ENCODE results near the gene KCNMB3. TPM values are rescaled to one million over a fixed set of nuclear protein-coding genes. Genes with fewer than 3 reads are reported as not detected.

Gene KCNMB3
- total and polyA plus RNA-seq, 4 donors, result 0.96 to 5.5 (median 2.3) TPM

DNA sequence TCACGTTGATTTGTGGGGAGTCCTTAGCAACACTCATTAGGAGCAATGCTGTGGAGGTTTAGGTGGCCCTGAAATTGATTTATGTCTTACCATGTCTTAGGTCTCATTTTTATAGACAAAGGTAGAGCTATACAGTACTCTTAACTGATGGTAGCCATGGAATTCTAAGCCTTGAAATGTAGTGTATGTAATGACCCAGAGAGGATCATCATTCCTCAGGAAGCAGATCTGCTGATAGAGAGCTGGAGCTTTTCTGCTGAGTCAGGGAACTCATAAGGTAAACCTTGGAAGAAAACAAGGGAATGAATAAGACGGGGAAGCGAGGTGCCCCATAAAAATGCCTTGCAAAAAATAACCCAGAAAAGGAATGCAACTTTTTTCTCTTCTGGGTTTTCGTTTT, 37.9 kb upstream of the KCNMB3 start:
- no peak for DNase-seq
- H3K9ac ChIP-seq (ENCODE audit: insufficient read depth in 1 of 2, low read length in 2 of 2), result no peak overlapping the region
- TF ChIP-seq, protein P1, sequence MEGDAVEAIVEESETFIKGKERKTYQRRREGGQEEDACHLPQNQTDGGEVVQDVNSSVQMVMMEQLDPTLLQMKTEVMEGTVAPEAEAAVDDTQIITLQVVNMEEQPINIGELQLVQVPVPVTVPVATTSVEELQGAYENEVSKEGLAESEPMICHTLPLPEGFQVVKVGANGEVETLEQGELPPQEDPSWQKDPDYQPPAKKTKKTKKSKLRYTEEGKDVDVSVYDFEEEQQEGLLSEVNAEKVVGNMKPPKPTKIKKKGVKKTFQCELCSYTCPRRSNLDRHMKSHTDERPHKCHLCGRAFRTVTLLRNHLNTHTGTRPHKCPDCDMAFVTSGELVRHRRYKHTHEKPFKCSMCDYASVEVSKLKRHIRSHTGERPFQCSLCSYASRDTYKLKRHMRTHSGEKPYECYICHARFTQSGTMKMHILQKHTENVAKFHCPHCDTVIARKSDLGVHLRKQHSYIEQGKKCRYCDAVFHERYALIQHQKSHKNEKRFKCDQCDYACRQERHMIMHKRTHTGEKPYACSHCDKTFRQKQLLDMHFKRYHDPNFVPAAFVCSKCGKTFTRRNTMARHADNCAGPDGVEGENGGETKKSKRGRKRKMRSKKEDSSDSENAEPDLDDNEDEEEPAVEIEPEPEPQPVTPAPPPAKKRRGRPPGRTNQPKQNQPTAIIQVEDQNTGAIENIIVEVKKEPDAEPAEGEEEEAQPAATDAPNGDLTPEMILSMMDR (IDR thresholded peaks at IDR 0.05; ENCODE audit: control extremely low read depth, extremely low read depth), result no peak
- H3K36me3 ChIP-seq (ENCODE audit: control insufficient read depth in 4 of 4, insufficient read depth in 4 of 4, low read length in 4 of 4), result no peaks in the 10 kb centered on the region
- H3K4me1 ChIP-seq (ENCODE audit: control insufficient read depth in 5 of 5, insufficient read depth in 5 of 5, low read length in 5 of 5), result no peaks in the 10 kb centered on the region
- ATAC-seq (ENCODE audit: insufficient read depth, low FRiP score), result no peak
- H3K27me3 ChIP-seq (ENCODE audit: control insufficient read depth in 3 of 3, insufficient read depth in 3 of 3, low read length in 2 of 3), result peaks cover 0 to 2% (median 0%) of the 10 kb centered on the region in 3 donors
- no peak overlapping the region for H3K27ac ChIP-seq (ENCODE audit: low read depth in 1 of 2, low read length in 1 of 2)
- no peaks in the 10 kb centered on the region for H3K9me3 ChIP-seq (ENCODE audit: control insufficient read depth in 4 of 4, insufficient read depth in 3 of 4, low read length in 3 of 4)
- H3K4me3 ChIP-seq, result no peak overlapping the region
- 59 to 88% methylated on average over 4 of the region's 4 CpGs for WGBS, 2 donors

DNA sequence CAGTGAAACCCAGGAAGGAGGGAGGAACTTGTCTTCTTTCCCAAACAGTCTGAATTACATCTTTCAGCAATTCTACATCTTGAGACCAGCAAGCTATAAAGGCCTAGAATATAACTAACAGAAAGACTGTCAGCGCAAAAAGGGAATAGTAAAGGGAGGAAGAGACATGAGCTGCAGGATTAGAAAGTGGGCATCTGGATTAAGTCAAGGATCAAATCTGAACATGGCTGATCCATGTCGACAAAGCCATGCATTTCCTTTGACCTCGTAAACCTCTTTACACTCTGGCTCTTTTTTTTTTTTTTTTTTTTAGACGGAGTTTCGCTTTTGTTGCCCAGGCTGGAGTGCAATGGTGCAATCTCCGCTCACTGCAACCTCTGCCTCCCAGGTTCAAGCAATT, 35.4 kb upstream of the KCNMB3 start:
- Histone ChIP-seq H3K9ac (ENCODE audit: insufficient read depth in 1 of 2, low read length in 2 of 2) (no peak overlapping the region), H3K9me3 (ENCODE audit: control insufficient read depth in 4 of 4, insufficient read depth in 3 of 4, low read length in 3 of 4) (no peaks in the 10 kb centered on the region), H3K27me3 (ENCODE audit: control insufficient read depth in 3 of 3, insufficient read depth in 3 of 3, low read length in 2 of 3) (peaks cover 0 to 2% (median 0%) of the 10 kb centered on the region in 3 donors), H3K27ac (ENCODE audit: low read depth in 1 of 2, low read length in 1 of 2) (no peak overlapping the region), H3K4me3 (no peak overlapping the region), H3K4me1 (ENCODE audit: control insufficient read depth in 5 of 5, insufficient read depth in 5 of 5, low read length in 5 of 5) (no peaks in the 10 kb centered on the region), H3K36me3 (ENCODE audit: control insufficient read depth in 4 of 4, insufficient read depth in 4 of 4, low read length in 4 of 4) (no peaks in the 10 kb centered on the region)
- WGBS, 2 donors, result 86 to 88% methylated on average over 6 of the region's 6 CpGs
- ATAC-seq (ENCODE audit: insufficient read depth, low FRiP score) (no peak), DNase-seq (no peak)
- TF ChIP-seq, protein P1 (IDR thresholded peaks at IDR 0.05; ENCODE audit: control extremely low read depth, extremely low read depth), result no peak

- WGBS, 2 donors, result 84% methylated on average over 3 of the region's 3 CpGs
- ATAC-seq (ENCODE audit: insufficient read depth, low FRiP score) (no peak), DNase-seq (no peak)
- H3K27me3 ChIP-seq (ENCODE audit: control insufficient read depth in 3 of 3, insufficient read depth in 3 of 3, low read length in 2 of 3), result no peaks in the 10 kb centered on the region
- no peak overlapping the region for H3K4me3 ChIP-seq
- H3K9ac ChIP-seq (ENCODE audit: insufficient read depth in 1 of 2, low read length in 2 of 2), result no peak overlapping the region
- TF ChIP-seq, protein P1 (IDR thresholded peaks at IDR 0.05; ENCODE audit: control extremely low read depth, extremely low read depth), result no peak
- no peak overlapping the region for H3K27ac ChIP-seq (ENCODE audit: low read depth in 1 of 2, low read length in 1 of 2)
- no peaks in the 10 kb centered on the region for H3K4me1 ChIP-seq (ENCODE audit: control insufficient read depth in 5 of 5, insufficient read depth in 5 of 5, low read length in 5 of 5)
- no peaks in the 10 kb centered on the region for H3K36me3 ChIP-seq (ENCODE audit: control insufficient read depth in 4 of 4, insufficient read depth in 4 of 4, low read length in 4 of 4)
- H3K9me3 ChIP-seq (ENCODE audit: control insufficient read depth in 4 of 4, insufficient read depth in 3 of 4, low read length in 3 of 4), result no peaks in the 10 kb centered on the region
Observed at GRCh38 chr3:179281825-179282224, 30.9 kb upstream of the KCNMB3 start.

GRCh38 chr3:179279837-179280236, 28.9 kb upstream of the KCNMB3 start:
- TF ChIP-seq, protein P1 (IDR thresholded peaks at IDR 0.05; ENCODE audit: control extremely low read depth, extremely low read depth), result no peak
- Histone ChIP-seq H3K9me3 (ENCODE audit: control insufficient read depth in 4 of 4, insufficient read depth in 3 of 4, low read length in 3 of 4) (no peaks in the 10 kb centered on the region), H3K27me3 (ENCODE audit: control insufficient read depth in 3 of 3, insufficient read depth in 3 of 3, low read length in 2 of 3) (no peaks in the 10 kb centered on the region), H3K27ac (ENCODE audit: low read depth in 1 of 2, low read length in 1 of 2) (no peak overlapping the region), H3K9ac (ENCODE audit: insufficient read depth in 1 of 2, low read length in 2 of 2) (no peak overlapping the region), H3K4me1 (ENCODE audit: control insufficient read depth in 5 of 5, insufficient read depth in 5 of 5, low read length in 5 of 5) (no peaks in the 10 kb centered on the region), H3K4me3 (no peak overlapping the region), H3K36me3 (ENCODE audit: control insufficient read depth in 4 of 4, insufficient read depth in 4 of 4, low read length in 4 of 4) (no peaks in the 10 kb centered on the region)
- 95 to 97% methylated on average over 1 of the region's 1 CpG for WGBS, 2 donors
- ATAC-seq (ENCODE audit: insufficient read depth, low FRiP score), result no peak
- no peak for DNase-seq
